Stimulated activated CD8-positive, alpha-beta memory T cell treated with anti-CD3 and anti-CD28 coated beads, Interleukin-4, amount 100 ng/mL, for 48 hours (primary cell): ENCODE measurements around the gene ZNF425.
"Not testable (repeated sequence)": the region's sequence is repeated elsewhere in the genome, so short reads cannot be mapped to it uniquely, and the experiment has no call there.

Experiments used
- DNase-seq: peaks from one replicate; pipeline ENCODE4 v3.0.0-alpha.2; 2020

The ZNF425 gene

GRCh38 chr7:149071641-149072437, 54.3 kb downstream of the ZNF425 start:
- peak; percentile 64 for DNase-seq

- no peak for DNase-seq
Observed at GRCh38 chr7:149071182-149071635, 54.9 kb downstream of the ZNF425 start.

- no peak for DNase-seq
Observed at GRCh38 chr7:149070372-149071125, 55.6 kb downstream of the ZNF425 start.

- DNase-seq = no peak
Observed at GRCh38 chr7:149067869-149068268, 58.3 kb downstream of the ZNF425 start.

DNA sequence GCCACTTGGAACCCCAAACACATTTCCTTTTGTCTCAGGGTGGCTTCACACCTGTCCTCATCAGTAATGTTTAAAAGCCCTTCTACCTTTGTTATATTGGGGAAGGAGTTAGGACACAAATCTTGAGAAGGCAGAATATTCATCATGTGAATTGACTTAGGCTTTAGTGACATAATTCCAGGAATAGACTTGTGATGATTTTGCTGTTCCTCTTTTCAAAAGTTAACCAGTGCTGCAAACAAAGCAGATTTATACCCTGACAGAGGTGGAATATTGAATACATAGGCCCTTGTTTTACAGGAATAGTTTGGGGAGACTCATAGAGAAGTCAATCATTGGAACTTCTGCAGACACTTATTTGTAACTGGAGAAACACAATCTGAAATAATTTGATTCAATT, 62.6 kb downstream of the ZNF425 start:
- DNase-seq = no peak

DNA sequence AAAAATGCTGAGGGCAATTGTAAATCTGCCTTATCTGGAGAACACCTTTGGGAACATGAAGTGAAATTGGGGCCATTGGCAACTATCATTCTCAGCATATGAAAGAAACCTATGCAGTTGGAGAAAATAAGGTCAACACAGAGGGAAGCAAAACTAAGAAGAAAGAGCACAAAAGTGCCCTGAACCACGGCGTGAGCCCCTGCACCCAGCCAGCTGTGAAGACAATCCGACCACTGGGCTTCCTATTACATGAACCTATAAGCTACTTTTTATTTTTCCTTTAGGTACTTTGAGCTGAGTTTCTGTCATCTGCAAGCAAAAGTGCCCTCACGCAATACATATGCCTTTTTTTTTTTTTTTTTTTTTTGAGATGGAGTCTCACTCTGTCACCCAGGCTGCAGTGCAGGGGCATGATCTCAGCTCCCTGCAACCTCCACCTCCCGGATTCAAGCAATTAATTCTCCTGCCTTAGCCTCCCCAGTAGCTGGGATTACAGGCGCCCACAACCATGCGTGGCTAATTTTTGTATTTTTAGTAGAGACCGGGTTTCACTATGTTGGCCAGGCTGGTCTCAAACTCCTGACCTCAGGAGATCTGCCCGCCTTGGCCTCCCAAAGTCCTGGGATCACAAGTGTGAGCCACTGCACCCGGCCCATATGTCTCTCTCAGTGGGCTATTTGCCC, 63.8 kb downstream of the ZNF425 start:
- not testable (repeated sequence) for DNase-seq

DNA sequence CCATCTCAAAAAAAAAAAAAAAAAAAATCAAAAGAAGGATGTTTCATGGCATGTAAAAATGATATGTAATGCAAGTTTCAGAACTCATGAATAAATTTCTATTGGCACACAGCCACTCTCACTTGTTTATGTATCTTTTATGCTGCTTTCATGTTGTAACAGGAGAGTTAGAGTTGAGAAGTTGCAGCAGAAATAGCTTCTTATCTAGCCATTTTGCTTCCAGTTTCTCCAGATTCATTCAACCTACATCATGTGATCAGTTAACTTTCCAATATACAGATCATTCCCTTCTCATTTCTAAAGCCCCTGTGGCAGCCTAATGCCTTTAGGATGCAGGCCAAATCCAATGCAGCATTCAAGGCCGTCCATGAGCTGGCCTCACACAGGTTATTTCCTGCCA, 66.0 kb downstream of the ZNF425 start:
- no peak for DNase-seq

GRCh38 chr7:149053885-149054284, 72.2 kb downstream of the ZNF425 start:
- no peak for DNase-seq

DNA sequence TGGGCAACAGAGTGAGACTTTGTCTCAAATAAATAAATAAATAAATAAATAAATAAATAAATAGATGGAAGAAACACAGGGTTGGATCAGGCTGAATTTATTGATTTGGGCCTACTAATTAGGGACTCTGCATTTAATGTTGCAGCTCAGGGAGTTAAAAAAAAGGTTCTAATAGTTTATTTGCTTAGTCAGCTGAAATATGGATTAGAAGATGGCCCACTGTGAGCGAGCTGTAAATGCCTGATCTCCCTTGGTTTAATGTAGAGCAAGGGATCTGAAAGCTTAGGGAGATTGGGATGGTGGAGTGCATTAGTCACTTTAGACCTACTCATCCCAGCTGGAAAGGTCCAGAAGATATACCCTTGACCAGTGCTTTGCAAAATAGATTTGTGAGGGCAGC, 72.7 kb downstream of the ZNF425 start:
- no peak for DNase-seq
